ENCODE measurements around the gene PI4KA. TPM values are rescaled to one million over a fixed set of nuclear protein-coding genes. Genes with fewer than 3 reads are reported as not detected.

PI4KA gene
- total RNA-seq, 1 donor from 2014 or later = 150 TPM

DNA sequence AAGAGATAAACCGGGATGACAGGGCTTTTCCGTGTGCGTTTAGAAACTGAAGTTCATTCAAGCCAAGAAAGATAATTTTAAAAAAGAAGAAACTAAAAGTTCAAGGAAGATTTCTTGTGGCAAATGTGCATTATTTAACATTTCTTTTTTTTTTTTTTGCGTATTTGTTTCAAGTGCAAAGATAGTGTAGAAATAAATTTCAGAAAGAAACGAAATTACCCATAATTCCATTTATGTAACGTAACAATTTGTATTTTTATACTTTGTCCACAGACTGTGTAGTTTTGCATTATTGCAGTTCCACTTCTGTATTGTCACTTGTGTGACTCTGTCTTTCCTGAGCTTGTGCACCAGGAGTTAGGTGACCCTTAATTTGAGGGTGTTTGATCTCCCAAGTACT lies 24.2 kb upstream of the PI4KA start:
- H3K27ac ChIP-seq = no peak overlapping the region

DNA sequence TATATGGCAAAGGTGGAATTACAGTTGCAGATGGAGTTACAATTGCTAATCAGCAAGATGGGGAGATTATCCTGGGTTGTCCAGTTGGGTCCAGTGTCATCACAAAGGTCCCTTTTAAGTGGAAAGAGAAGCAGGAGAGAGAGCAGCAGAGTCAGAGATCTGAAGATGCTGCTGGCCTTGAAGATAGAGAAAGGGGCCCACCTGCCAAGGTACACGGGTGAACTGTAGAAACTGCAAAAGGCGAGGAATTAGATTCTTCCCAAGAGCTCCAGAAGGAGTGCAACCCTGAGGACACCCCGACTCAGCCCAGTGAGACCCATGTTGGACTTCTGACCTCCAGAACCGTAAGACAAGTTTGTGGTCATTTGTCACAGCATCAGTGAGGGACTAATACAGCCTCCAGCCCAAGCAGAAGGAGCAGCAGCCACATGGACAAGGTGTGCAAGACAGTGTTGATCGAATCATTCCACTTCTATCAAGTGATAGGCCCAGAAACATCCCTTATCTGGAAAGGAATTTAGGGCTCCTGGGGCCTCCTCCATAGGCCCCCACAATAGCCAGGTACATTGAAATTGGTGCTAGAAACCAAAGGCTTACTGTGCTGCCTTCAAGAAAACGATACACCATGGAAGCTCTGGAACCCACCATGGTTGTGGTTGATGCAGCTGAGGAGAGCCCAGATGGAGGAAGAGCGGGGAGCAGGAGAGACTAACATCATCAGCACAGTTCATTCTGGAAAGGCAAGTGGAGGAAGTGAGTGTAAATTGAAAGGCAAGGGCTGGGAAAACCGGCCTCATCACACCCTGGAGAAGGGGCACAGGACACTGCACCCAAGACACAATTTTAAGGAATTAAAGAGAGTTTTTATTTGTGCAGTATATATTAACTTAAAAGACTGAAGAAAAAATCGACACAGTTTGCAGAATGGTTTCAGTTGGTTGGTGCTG lies 23.5 kb upstream of the PI4KA start:
- no peak overlapping the region for H3K27ac ChIP-seq
- intact Hi-C loops (cut with DNase I) = no loop called here
- H3K4me3 ChIP-seq = no peak overlapping the region
- no peaks in the 10 kb centered on the region for H3K27me3 ChIP-seq
- DNase-seq (ENCODE audit: low spot score in 2 of 2) = no peak
- H3K36me3 ChIP-seq = peaks cover 32 to 41% of the 10 kb centered on the region in 2 donors
- H3K4me1 ChIP-seq = no peaks in the 10 kb centered on the region
- no peaks in the 10 kb centered on the region for H3K9me3 ChIP-seq
- TF ChIP-seq, protein P1, sequence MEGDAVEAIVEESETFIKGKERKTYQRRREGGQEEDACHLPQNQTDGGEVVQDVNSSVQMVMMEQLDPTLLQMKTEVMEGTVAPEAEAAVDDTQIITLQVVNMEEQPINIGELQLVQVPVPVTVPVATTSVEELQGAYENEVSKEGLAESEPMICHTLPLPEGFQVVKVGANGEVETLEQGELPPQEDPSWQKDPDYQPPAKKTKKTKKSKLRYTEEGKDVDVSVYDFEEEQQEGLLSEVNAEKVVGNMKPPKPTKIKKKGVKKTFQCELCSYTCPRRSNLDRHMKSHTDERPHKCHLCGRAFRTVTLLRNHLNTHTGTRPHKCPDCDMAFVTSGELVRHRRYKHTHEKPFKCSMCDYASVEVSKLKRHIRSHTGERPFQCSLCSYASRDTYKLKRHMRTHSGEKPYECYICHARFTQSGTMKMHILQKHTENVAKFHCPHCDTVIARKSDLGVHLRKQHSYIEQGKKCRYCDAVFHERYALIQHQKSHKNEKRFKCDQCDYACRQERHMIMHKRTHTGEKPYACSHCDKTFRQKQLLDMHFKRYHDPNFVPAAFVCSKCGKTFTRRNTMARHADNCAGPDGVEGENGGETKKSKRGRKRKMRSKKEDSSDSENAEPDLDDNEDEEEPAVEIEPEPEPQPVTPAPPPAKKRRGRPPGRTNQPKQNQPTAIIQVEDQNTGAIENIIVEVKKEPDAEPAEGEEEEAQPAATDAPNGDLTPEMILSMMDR (IDR thresholded peaks at IDR 0.05) = no peak

More for the DNA sequence above, 24.2 kb upstream of the PI4KA start:
- DNase-seq (ENCODE audit: low spot score in 2 of 2) = no peak
- intact Hi-C loops (cut with DNase I) = no loop called here
- no peaks in the 10 kb centered on the region for H3K27me3 ChIP-seq
- TF ChIP-seq, protein P1 (IDR thresholded peaks at IDR 0.05) = no peak
- no peak overlapping the region for H3K4me3 ChIP-seq
- peaks cover 38 to 45% of the 10 kb centered on the region in 2 donors for H3K36me3 ChIP-seq
- H3K9me3 ChIP-seq = no peaks in the 10 kb centered on the region
- H3K4me1 ChIP-seq = no peaks in the 10 kb centered on the region

DNA sequence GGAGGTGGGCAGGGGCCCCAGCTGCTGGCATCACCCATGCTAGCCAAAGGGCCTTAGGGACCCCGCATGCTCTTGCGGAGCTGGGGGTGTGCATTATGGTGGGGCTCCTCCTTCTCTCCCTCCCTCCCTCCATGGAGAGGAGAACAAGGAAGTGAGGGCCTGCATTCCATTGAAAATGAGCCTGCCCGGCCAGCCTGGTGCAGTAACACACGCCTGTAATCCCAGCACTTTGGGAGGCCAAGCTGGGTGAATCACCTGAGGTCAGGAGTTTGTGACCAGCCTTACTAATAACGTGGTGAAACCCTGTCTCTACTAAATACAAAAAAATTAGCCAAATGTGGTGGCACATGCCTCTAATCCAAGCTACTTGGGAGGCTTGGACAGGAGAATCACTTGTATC lies 22.6 kb upstream of the PI4KA start:
- intact Hi-C loops (cut with DNase I) = no loop called here
- no peaks in the 10 kb centered on the region for H3K4me1 ChIP-seq
- no peak overlapping the region for H3K27ac ChIP-seq
- no peak for DNase-seq (ENCODE audit: low spot score in 2 of 2)
- H3K36me3 ChIP-seq = peaks cover 32 to 45% of the 10 kb centered on the region in 2 donors
- H3K27me3 ChIP-seq = no peaks in the 10 kb centered on the region
- no peak overlapping the region for H3K4me3 ChIP-seq
- TF ChIP-seq, protein P1 (IDR thresholded peaks at IDR 0.05) = no peak
- no peaks in the 10 kb centered on the region for H3K9me3 ChIP-seq

DNA sequence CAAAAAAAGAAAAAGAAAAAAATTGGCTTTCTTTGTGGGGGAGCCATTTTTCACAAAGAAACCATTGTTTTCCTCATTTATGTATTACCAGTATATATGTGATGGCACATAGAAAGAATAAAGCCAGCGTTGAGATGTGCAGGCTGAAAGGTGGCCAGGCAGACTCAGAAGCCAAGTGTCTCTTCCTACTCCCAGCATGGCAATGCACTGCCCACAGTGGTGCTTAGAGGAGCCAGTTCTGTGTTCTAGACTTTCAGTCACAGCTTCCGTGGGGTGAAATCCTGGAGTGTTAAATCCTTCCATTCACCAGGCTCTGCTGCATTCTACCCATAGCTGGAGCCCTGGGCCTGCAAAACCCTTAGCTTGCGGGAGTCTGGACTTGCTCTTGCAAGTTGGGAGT lies 19.1 kb upstream of the PI4KA start:
- Histone ChIP-seq H3K4me1 (no peaks in the 10 kb centered on the region), H3K27me3 (no peaks in the 10 kb centered on the region), H3K4me3 (no peak overlapping the region), H3K9me3 (no peaks in the 10 kb centered on the region), H3K27ac (no peak overlapping the region), H3K36me3 (peaks cover 36 to 38% of the 10 kb centered on the region in 2 donors)
- TF ChIP-seq, protein P1 (IDR thresholded peaks at IDR 0.05) = no peak
- intact Hi-C loops (cut with DNase I) = no loop called here
- DNase-seq (ENCODE audit: low spot score in 2 of 2) = no peak

DNA sequence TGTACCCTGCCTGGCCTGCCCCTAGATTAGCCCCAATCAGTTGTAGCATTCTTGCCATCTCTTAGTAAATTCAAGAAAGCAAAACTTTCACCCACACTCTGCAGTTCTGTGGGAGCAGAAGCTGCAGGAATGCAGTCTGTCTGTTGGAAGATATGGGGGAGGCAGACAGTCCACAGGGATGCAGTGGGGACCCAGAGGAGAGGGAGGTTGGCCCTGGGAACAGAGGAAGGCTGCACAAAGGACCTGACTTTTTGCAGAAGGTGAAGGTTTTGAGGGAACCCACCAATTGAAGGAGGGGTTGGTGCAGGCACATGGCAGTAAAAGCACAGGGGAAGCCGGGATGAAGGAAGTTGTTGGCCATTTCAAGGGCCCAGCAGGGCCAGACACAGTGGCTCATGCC lies 16.7 kb upstream of the PI4KA start:
- intact Hi-C loops (cut with DNase I) = no loop called here
- Histone ChIP-seq H3K36me3 (peaks cover 26 to 41% of the 10 kb centered on the region in 2 donors), H3K4me1 (no peaks in the 10 kb centered on the region), H3K27ac (no peak overlapping the region), H3K9me3 (no peaks in the 10 kb centered on the region), H3K4me3 (no peak overlapping the region), H3K27me3 (no peaks in the 10 kb centered on the region)
- TF ChIP-seq, protein P1 (IDR thresholded peaks at IDR 0.05) = no peak
- DNase-seq (ENCODE audit: low spot score in 2 of 2) = no peak
